Motor neuron (in vitro differentiated cells): ENCODE results near the gene FBXO17. TPM values are rescaled to one million over a fixed set of nuclear protein-coding genes. Genes with fewer than 3 reads are reported as not detected.
"Not testable (repeated sequence)": the region's sequence is repeated elsewhere in the genome, so short reads cannot be mapped to it uniquely, and the experiment has no call there.

Experiments used
- ATAC-seq, 8 experiments: fragments of 200-7000 bp; cut with Tn5 transposase; replicated peaks in 6 of 8; 2 replicates each; pipeline ENCODE4 v1.8.0; 2021; ENCODE audit warnings: mild to moderate bottlenecking in 8 of 8, moderate library complexity in 8 of 8
- H3K27ac ChIP-seq, 2 donors: fragments of 250-450 bp; sonication (Bioruptor Pico); 2 replicates each; pipeline ENCODE4 v1.9.0; 2021; ENCODE audit warnings: antibody characterized with exemption in 2 of 2, mild to moderate bottlenecking in 2 of 2, moderate library complexity in 1 of 2
- H3K4me1 ChIP-seq, 2 donors: fragments of 250-450 bp; sonication (Bioruptor Pico); replicated peaks in 1 of 2; 2 replicates each; pipeline ENCODE4 v1.6.1; 2021; ENCODE audit warnings: antibody characterized with exemption in 2 of 2, mild to moderate bottlenecking in 2 of 2, moderate library complexity in 1 of 2
- H3K4me3 ChIP-seq, 5 donors: fragments of 250-450 bp; sonication (Bioruptor Pico); 2 replicates each; pipeline ENCODE4 v1.9.0; 2021; ENCODE audit warnings: antibody characterized with exemption in 5 of 5, mild to moderate bottlenecking in 5 of 5, moderate library complexity in 4 of 5
- WGBS, 10 experiments: fragments of 450-650 bp; shearing (Covaris generic); methylation state at CpG; one replicate each; pipeline ENCODE4 v1.0.0; 2022; 5-methylcytosine and 5-hydroxymethylcytosine counted together
- in situ Hi-C, 9 experiments: fragments of 400-800 bp; cut with MboI; loops; one replicate each; pipeline ENCODE4 v1.15.0; 2021; ENCODE audit warnings: low sequenced_read_pairs in 9 of 9, low pct_unique_long_range_greater_than_20kb in 2 of 9; ENCODE audit not compliant: unreplicated experiment in 9 of 9
- total RNA-seq, 8 experiments: library from RNA; unstranded; fragments of 300-600 nt; gene quantifications; 2 replicates each; pipeline versions ENCODE4 v1.2.3 to v1.2.4, GENCODE V29; 2022

Gene FBXO17
- total RNA-seq, 8 experiments from 2014 or later: 3.8 to 36.7 (median 7.7) TPM

- peak overlapping the region; percentile 38 to 57 (median 43) for H3K4me3 ChIP-seq
- 0% methylated on average over 1 of the region's 22 CpGs; no CpG with 5 or more reads in 9 of the 10 experiments for WGBS, 10 experiments
- peaks cover 6% of the 10 kb centered on the region in 2 donors for H3K4me1 ChIP-seq
- in situ Hi-C loops: no loop called here
- peak; percentile 36 to 62 (median 52) for ATAC-seq
- peak overlapping the region in 1 of 2 donors; percentile 25 for H3K27ac ChIP-seq
Measured at GRCh38 chr19:38975861-38976271, 324 bp upstream of the FBXO17 start.

GRCh38 chr19:38974624-38975213 is 823 bp downstream of the FBXO17 start:
- ATAC-seq: peak in 3 of 8 experiments; percentile 9 to 47 (median 9)
- Histone ChIP-seq H3K4me1 (peaks cover 6% of the 10 kb centered on the region in 2 donors), H3K27ac (no peak overlapping the region), H3K4me3 (peak overlapping the region; percentile 38 to 57 (median 43))
- 1 to 53% (median 30%) methylated on average over 6 to 16 of the region's 19 CpGs for WGBS, 10 experiments
- in situ Hi-C loops: loop anchor here in 4 of 9 experiments (25.0 kb wide), 1 partner anchor 363 kb away; the partner anchor contains the start of genes GMFG (in 4 of the 4) and SAMD4B (in 4 of the 4)

- WGBS, 10 experiments: 72 to 100% (median 100%) methylated on average over 1 to 2 of the region's 2 CpGs; no CpG with 5 or more reads in 1 of the 10 experiments
- no peak for ATAC-seq
- in situ Hi-C loops: loop anchor here in 4 of 9 experiments (25.0 kb wide), 1 partner anchor 366 kb away; the partner anchor contains the start of genes GMFG (in 4 of the 4) and SAMD4B (in 4 of the 4)
- peaks cover 6% of the 10 kb centered on the region in 2 donors for H3K4me1 ChIP-seq
- H3K27ac ChIP-seq: no peak overlapping the region
- H3K4me3 ChIP-seq: no peak overlapping the region
Measured at GRCh38 chr19:38971672-38972071, 3.9 kb downstream of the FBXO17 start.

GRCh38 chr19:38970664-38971532 is 4.6 kb downstream of the FBXO17 start:
- ATAC-seq: peak in 2 of 8 experiments; percentile 42 to 46
- Histone ChIP-seq H3K4me1 (no peaks in the 10 kb centered on the region), H3K4me3 (no peak overlapping the region), H3K27ac (no peak overlapping the region)
- 44 to 100% (median 87%) methylated on average over 1 to 10 of the region's 12 CpGs; no CpG with 5 or more reads in 1 of the 10 experiments for WGBS, 10 experiments
- in situ Hi-C loops: loop anchor here in 4 of 9 experiments (25.0 kb wide), 1 partner anchor 366 kb away; the partner anchor contains the start of genes GMFG (in 4 of the 4) and SAMD4B (in 4 of the 4)

GRCh38 chr19:38966149-38966548 is 9.4 kb downstream of the FBXO17 start:
- H3K4me1 ChIP-seq, H3K27ac ChIP-seq, ATAC-seq, H3K4me3 ChIP-seq: not testable (repeated sequence)
- 80 to 100% (median 100%) methylated on average over 1 to 3 of the region's 5 CpGs; no CpG with 5 or more reads in 3 of the 10 experiments for WGBS, 10 experiments
- in situ Hi-C loops: loop anchor here in 4 of 9 experiments (25.0 kb wide), 1 partner anchor 371 kb away; the partner anchor contains the start of genes GMFG (in 4 of the 4) and SAMD4B (in 4 of the 4)

GRCh38 chr19:38964738-38965137 is 10.8 kb downstream of the FBXO17 start:
- Histone ChIP-seq H3K27ac (no peak overlapping the region), H3K4me1 (peaks cover 0 to 2% of the 10 kb centered on the region in 2 donors), H3K4me3 (no peak overlapping the region)
- ATAC-seq: no peak
- in situ Hi-C loops: loop anchor here in 4 of 9 experiments (25.0 kb wide), 1 partner anchor 373 kb away; the partner anchor contains the start of genes GMFG (in 4 of the 4) and SAMD4B (in 4 of the 4)
- whole genome bisulfite sequencing, 10 experiments: 60 to 100% (median 92%) methylated on average over 1 to 2 of the region's 2 CpGs

GRCh38 chr19:38959618-38960017 is 15.9 kb downstream of the FBXO17 start:
- ATAC-seq: no peak
- 70 to 100% (median 92%) methylated on average over 1 to 5 of the region's 5 CpGs for WGBS, 10 experiments
- Histone ChIP-seq H3K4me3 (no peak overlapping the region), H3K4me1 (peaks cover 0 to 2% of the 10 kb centered on the region in 2 donors), H3K27ac (no peak overlapping the region)
- in situ Hi-C loops: loop anchor here in 4 of 9 experiments (25.0 kb wide), 1 partner anchor 378 kb away; the partner anchor contains the start of genes GMFG (in 4 of the 4) and SAMD4B (in 4 of the 4)

GRCh38 chr19:38958301-38958700 is 17.2 kb downstream of the FBXO17 start:
- in situ Hi-C loops: loop anchor here in 4 of 9 experiments (25.0 kb wide), 1 partner anchor 379 kb away; the partner anchor contains the start of genes GMFG (in 4 of the 4) and SAMD4B (in 4 of the 4)
- 33 to 100% (median 96%) methylated on average over 1 to 2 of the region's 2 CpGs for WGBS, 10 experiments
- H3K27ac ChIP-seq: no peak overlapping the region
- H3K4me1 ChIP-seq: peaks cover 0 to 2% of the 10 kb centered on the region in 2 donors
- no peak overlapping the region for H3K4me3 ChIP-seq
- no peak for ATAC-seq

GRCh38 chr19:38956264-38956663 is 19.3 kb downstream of the FBXO17 start:
- in situ Hi-C loops: loop anchor here in 4 of 9 experiments (25.0 kb wide), 1 partner anchor 381 kb away; the partner anchor contains the start of genes GMFG (in 4 of the 4) and SAMD4B (in 4 of the 4)
- Histone ChIP-seq H3K27ac (no peak overlapping the region), H3K4me3 (no peak overlapping the region), H3K4me1 (no peaks in the 10 kb centered on the region)
- 57 to 100% (median 91%) methylated on average over 1 to 2 of the region's 2 CpGs; no CpG with 5 or more reads in 2 of the 10 experiments for WGBS, 10 experiments
- no peak for ATAC-seq

- no peak for ATAC-seq
- in situ Hi-C loops: loop anchor here in 4 of 9 experiments (25.0 kb wide), 1 partner anchor 384 kb away; the partner anchor contains the start of genes GMFG (in 4 of the 4) and SAMD4B (in 4 of the 4)
- 75 to 100% (median 81%) methylated on average over 1 to 4 of the region's 4 CpGs; no CpG with 5 or more reads in 6 of the 10 experiments for WGBS, 10 experiments
- no peak overlapping the region for H3K27ac ChIP-seq
- H3K4me3 ChIP-seq: no peak overlapping the region
- H3K4me1 ChIP-seq: peaks cover 0 to 5% of the 10 kb centered on the region in 2 donors
Measured at GRCh38 chr19:38953677-38954076, 21.9 kb downstream of the FBXO17 start.

GRCh38 chr19:38952395-38953165 is 23.0 kb downstream of the FBXO17 start:
- 54 to 97% (median 75%) methylated on average over 2 to 13 of the region's 13 CpGs for WGBS, 10 experiments
- peaks cover 0 to 5% of the 10 kb centered on the region in 2 donors for H3K4me1 ChIP-seq
- H3K27ac ChIP-seq: no peak overlapping the region
- in situ Hi-C loops: loop anchor here in 4 of 9 experiments (25.0 kb wide), 1 partner anchor 385 kb away; the partner anchor contains the start of genes GMFG (in 4 of the 4) and SAMD4B (in 4 of the 4)
- ATAC-seq: peak in 1 of 8 experiments; percentile 36
- H3K4me3 ChIP-seq: no peak overlapping the region
